ENCODE results near the gene APLN.

Gene APLN

DNA sequence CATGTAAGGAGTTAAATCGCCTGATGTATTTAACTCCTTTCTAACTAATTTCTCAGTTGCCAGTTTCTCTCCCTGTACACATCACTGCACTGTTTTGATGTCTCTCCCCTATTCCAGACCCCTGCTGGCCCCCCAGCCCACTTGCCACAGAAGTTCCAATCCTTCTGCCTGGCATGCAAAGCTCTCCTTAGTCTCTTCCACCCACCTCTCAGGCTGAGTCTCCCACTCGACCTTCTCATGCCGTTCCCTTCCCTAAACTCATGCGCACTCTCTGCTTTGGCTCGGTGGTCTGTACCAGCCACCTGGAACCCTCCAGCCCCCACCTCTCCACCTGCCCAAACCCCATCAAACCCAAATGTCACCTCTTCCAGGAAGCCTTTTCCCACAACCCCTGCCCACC lies 56.9 kb downstream of the APLN start:
- H3K9me3 ChIP-seq, result no peaks in the 10 kb centered on the region
- no peak overlapping the region for H3K4me3 ChIP-seq (ENCODE audit: low read depth in 1 of 2, low read length in 1 of 2)
- H3K27me3 ChIP-seq, result no peaks in the 10 kb centered on the region
- TF ChIP-seq, protein P1, sequence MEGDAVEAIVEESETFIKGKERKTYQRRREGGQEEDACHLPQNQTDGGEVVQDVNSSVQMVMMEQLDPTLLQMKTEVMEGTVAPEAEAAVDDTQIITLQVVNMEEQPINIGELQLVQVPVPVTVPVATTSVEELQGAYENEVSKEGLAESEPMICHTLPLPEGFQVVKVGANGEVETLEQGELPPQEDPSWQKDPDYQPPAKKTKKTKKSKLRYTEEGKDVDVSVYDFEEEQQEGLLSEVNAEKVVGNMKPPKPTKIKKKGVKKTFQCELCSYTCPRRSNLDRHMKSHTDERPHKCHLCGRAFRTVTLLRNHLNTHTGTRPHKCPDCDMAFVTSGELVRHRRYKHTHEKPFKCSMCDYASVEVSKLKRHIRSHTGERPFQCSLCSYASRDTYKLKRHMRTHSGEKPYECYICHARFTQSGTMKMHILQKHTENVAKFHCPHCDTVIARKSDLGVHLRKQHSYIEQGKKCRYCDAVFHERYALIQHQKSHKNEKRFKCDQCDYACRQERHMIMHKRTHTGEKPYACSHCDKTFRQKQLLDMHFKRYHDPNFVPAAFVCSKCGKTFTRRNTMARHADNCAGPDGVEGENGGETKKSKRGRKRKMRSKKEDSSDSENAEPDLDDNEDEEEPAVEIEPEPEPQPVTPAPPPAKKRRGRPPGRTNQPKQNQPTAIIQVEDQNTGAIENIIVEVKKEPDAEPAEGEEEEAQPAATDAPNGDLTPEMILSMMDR (IDR thresholded peaks at IDR 0.05), result no peak
- no peaks in the 10 kb centered on the region for H3K36me3 ChIP-seq
- no peaks in the 10 kb centered on the region for H3K4me1 ChIP-seq (ENCODE audit: control insufficient read depth in 1 of 2, insufficient read depth in 1 of 2, low read depth in 1 of 2, low read length in 1 of 2)
- no peak overlapping the region for H3K27ac ChIP-seq

DNA sequence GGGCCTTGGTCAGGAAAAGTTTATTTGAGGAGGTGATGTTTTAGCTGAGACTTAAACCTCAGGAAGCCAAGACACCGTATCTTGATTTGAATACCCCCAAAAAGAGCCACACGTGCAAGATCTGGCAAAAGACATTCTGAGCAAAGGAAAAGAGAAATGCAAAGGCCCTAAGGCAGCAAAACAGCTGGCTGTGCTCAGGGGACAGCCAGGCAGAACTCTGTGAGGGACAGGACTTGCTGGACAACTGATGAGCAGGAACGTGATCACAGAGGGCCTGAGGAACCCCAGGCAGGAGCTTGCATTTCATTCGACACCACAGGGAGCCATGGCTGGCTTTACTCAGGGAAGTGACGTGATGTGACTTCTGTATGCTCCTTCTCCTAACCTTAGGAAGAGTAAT lies 58.7 kb downstream of the APLN start:
- no peaks in the 10 kb centered on the region for H3K36me3 ChIP-seq
- H3K27me3 ChIP-seq, result no peaks in the 10 kb centered on the region
- no peaks in the 10 kb centered on the region for H3K9me3 ChIP-seq
- no peak overlapping the region for H3K4me3 ChIP-seq (ENCODE audit: low read depth in 1 of 2, low read length in 1 of 2)
- TF ChIP-seq, protein P1 (IDR thresholded peaks at IDR 0.05), result no peak
- H3K27ac ChIP-seq, result no peak overlapping the region
- peaks cover 2 to 5% of the 10 kb centered on the region in 2 experiments for H3K4me1 ChIP-seq (ENCODE audit: control insufficient read depth in 1 of 2, insufficient read depth in 1 of 2, low read depth in 1 of 2, low read length in 1 of 2)

All from neutrophil (primary cell).